Measurements from ENCODE around the gene FAM131A.

FAM131A gene

GRCh38 chr3:184296616-184297015 lies 40.8 kb upstream of the FAM131A start:
- no peak overlapping the region for H3K4me3 ChIP-seq (replicated peaks; ENCODE audit: low read depth, low read length)
- no peak for DNase-seq (ENCODE audit: low read depth)
- no peak for TF ChIP-seq CTCF (IDR thresholded peaks at IDR 0.05; ENCODE audit: low read length, missing control alignments)

- peak; percentile 97 for DNase-seq (ENCODE audit: low read depth)
- H3K4me3 ChIP-seq (replicated peaks; ENCODE audit: low read depth, low read length) = peak within 1 kb of the TSS; percentile 80
- no peak for TF ChIP-seq CTCF (IDR thresholded peaks at IDR 0.05; ENCODE audit: low read length, missing control alignments)
Observed at GRCh38 chr3:184298759-184299487, 38.5 kb upstream of the FAM131A start, which contains the start of gene PSMD2. Gene PSMD2 (plus strand): TSS chr3:184299241. CDS start chr3:184299267, 26 bp downstream.

- peak; percentile 34 for DNase-seq (ENCODE audit: low read depth)
- H3K4me3 ChIP-seq (replicated peaks; ENCODE audit: low read depth, low read length) = peak overlapping the region; percentile 80
- no peak for TF ChIP-seq CTCF (IDR thresholded peaks at IDR 0.05; ENCODE audit: low read length, missing control alignments)
Observed at GRCh38 chr3:184299488-184300377, 37.7 kb upstream of the FAM131A start.

GRCh38 chr3:184300378-184300720 lies 37.1 kb upstream of the FAM131A start:
- H3K4me3 ChIP-seq (replicated peaks; ENCODE audit: low read depth, low read length) = peak overlapping the region; percentile 80
- DNase-seq (ENCODE audit: low read depth) = no peak
- TF ChIP-seq CTCF (IDR thresholded peaks at IDR 0.05; ENCODE audit: low read length, missing control alignments) = no peak

DNA sequence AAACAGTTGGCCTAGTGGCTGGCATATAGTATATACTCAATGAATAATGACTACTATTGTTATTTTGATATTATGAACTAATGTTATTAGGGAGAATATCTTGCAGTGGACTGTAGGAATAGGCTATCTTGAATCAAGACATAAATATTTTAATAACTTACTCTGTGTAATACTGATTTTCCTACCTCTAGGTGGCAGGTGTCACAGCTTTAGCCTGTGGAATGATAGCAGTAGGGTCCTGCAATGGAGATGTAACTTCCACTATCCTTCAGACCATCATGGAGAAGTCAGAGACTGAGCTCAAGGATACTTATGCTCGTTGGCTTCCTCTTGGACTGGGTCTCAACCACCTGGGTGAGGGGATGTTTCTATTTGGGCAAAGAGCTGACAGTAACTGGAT lies 31.8 kb upstream of the FAM131A start:
- H3K4me3 ChIP-seq (replicated peaks; ENCODE audit: low read depth, low read length) = no peak overlapping the region
- TF ChIP-seq CTCF (IDR thresholded peaks at IDR 0.05; ENCODE audit: low read length, missing control alignments) = peak; percentile 50
- DNase-seq (ENCODE audit: low read depth) = peak; percentile 48

DNA sequence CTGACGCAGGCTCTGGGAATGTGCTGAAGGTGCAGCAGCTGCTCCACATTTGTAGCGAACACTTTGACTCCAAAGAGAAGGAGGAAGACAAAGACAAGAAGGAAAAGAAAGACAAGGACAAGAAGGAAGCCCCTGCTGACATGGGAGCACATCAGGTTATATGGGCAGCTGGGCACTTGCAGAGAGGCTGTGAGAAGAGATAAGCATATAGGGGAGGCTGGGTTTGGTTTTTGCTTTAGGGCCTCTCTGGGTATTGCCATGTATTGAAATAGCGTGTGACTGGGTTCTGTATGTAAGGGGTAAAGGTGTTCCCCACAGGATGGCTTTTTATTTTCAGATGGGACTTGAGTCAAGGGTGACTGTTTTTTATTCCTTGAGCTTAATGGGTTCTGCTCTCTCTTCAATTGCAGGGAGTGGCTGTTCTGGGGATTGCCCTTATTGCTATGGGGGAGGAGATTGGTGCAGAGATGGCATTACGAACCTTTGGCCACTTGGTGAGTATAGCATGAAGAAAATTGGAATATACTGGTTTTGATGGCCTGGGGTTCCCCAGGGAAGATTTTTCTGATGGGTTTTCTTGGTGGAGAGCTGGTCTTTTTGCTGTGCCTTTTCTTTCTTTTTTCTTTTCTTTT lies 30.9 kb upstream of the FAM131A start:
- TF ChIP-seq CTCF (IDR thresholded peaks at IDR 0.05; ENCODE audit: low read length, missing control alignments) = no peak
- H3K4me3 ChIP-seq (replicated peaks; ENCODE audit: low read depth, low read length) = no peak overlapping the region
- no peak for DNase-seq (ENCODE audit: low read depth)

Data from fibroblast of pulmonary artery (primary cell).